ENCODE results near the gene DNAJC24. TPM values are rescaled to one million over a fixed set of nuclear protein-coding genes. Genes with fewer than 3 reads are reported as not detected.

DNAJC24 gene
- total RNA-seq, 1 experiment from 2014 or later: 17.9 TPM

DNA sequence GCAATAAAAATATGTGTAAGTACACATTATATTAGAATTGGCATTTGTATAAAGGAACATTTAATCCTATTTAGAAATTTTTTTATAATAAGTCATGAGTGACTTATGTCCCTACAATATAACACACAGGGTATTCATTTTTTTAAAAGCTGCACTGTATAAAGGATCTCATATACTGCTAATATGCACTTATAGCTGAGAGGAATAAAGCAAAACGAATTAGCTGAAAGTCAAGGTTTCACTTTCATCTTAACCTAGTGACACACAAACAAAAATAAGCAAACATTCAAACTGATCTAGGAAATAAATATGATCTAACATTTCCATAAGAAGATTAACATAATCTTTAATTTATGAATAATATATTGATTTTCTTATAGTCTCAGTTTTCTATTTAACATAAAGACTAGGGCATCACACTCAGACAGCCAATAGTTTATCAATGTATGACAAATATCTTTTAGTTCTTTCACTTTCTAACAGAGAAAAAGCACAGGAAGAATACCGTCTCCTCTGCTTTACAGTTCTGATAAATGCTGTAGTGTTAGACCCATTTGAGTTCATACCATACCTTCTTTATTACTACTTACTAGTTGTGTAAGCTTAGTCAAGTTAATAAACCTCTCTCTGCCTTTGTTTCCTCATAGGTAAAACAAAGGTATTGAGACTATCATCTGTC lies 43.1 kb upstream of the DNAJC24 start:
- no peak for DNase-seq
- CTCF ChIA-PET: no interaction called here
- H3K27ac Mint-ChIP-seq (ENCODE audit: unreplicated experiment): no peak overlapping the region
- H3K4me1 Mint-ChIP-seq (ENCODE audit: low read depth, unreplicated experiment): peaks cover 8% of the 10 kb centered on the region
- BruUV-seq (replicated peaks): no TSS peak
- no peaks in the 10 kb centered on the region for H3K36me3 Mint-ChIP-seq (ENCODE audit: insufficient read depth, unreplicated experiment)
- H3K4me3 Mint-ChIP-seq (ENCODE audit: low read depth, unreplicated experiment): no peak overlapping the region
- H3K27me3 Mint-ChIP-seq (ENCODE audit: unreplicated experiment): peaks cover 1% of the 10 kb centered on the region
- intact Hi-C loops (cut with micrococcal nuclease; ENCODE audit: unreplicated experiment): no loop called here
- H3K9me3 Mint-ChIP-seq (ENCODE audit: low read depth, unreplicated experiment): no peaks in the 10 kb centered on the region
- no peak for TF ChIP-seq CTCF (IDR thresholded peaks at IDR 0.05; ENCODE audit: unreplicated experiment)

- BruUV-seq (replicated peaks): no TSS peak
- no peak for DNase-seq
Measured at GRCh38 chr11:31327417-31327816, 42.2 kb upstream of the DNAJC24 start.

GRCh38 chr11:31328697-31329096 lies 41.0 kb upstream of the DNAJC24 start:
- H3K4me3 Mint-ChIP-seq (ENCODE audit: low read depth, unreplicated experiment): no peak overlapping the region
- CTCF ChIA-PET: interaction anchor here (0.7 kb wide), 1 partner anchor 74 kb away, joined by 11 read pairs; no protein-coding TSS in a partner anchor
- peaks cover 17% of the 10 kb centered on the region for H3K27me3 Mint-ChIP-seq (ENCODE audit: unreplicated experiment)
- no peak for DNase-seq
- no TSS peak for BruUV-seq (replicated peaks)
- H3K36me3 Mint-ChIP-seq (ENCODE audit: insufficient read depth, unreplicated experiment): no peaks in the 10 kb centered on the region
- TF ChIP-seq CTCF (IDR thresholded peaks at IDR 0.05; ENCODE audit: unreplicated experiment): no peak
- intact Hi-C loops (cut with micrococcal nuclease; ENCODE audit: unreplicated experiment): no loop called here
- H3K4me1 Mint-ChIP-seq (ENCODE audit: low read depth, unreplicated experiment): peaks cover 8% of the 10 kb centered on the region
- peaks cover 3% of the 10 kb centered on the region for H3K9me3 Mint-ChIP-seq (ENCODE audit: low read depth, unreplicated experiment)
- no peak overlapping the region for H3K27ac Mint-ChIP-seq (ENCODE audit: unreplicated experiment)

More at GRCh38 chr11:31327417-31327816, 42.2 kb upstream of the DNAJC24 start:
- Mint-ChIP-seq H3K27me3 (ENCODE audit: unreplicated experiment) (peaks cover 9% of the 10 kb centered on the region), H3K27ac (ENCODE audit: unreplicated experiment) (no peak overlapping the region), H3K4me1 (ENCODE audit: low read depth, unreplicated experiment) (peaks cover 8% of the 10 kb centered on the region), H3K9me3 (ENCODE audit: low read depth, unreplicated experiment) (peaks cover 3% of the 10 kb centered on the region), H3K36me3 (ENCODE audit: insufficient read depth, unreplicated experiment) (no peaks in the 10 kb centered on the region), H3K4me3 (ENCODE audit: low read depth, unreplicated experiment) (no peak overlapping the region)
- CTCF ChIA-PET: no interaction called here
- intact Hi-C loops (cut with micrococcal nuclease; ENCODE audit: unreplicated experiment): no loop called here
- TF ChIP-seq CTCF (IDR thresholded peaks at IDR 0.05; ENCODE audit: unreplicated experiment): no peak

- CTCF ChIA-PET: no interaction called here
- no peak for DNase-seq
- H3K36me3 Mint-ChIP-seq (ENCODE audit: insufficient read depth, unreplicated experiment): no peaks in the 10 kb centered on the region
- H3K9me3 Mint-ChIP-seq (ENCODE audit: low read depth, unreplicated experiment): peaks cover 3% of the 10 kb centered on the region
- intact Hi-C loops (cut with micrococcal nuclease; ENCODE audit: unreplicated experiment): no loop called here
- BruUV-seq (replicated peaks): no TSS peak
- H3K4me3 Mint-ChIP-seq (ENCODE audit: low read depth, unreplicated experiment): no peak overlapping the region
- peaks cover 13% of the 10 kb centered on the region for H3K27me3 Mint-ChIP-seq (ENCODE audit: unreplicated experiment)
- no peak for TF ChIP-seq CTCF (IDR thresholded peaks at IDR 0.05; ENCODE audit: unreplicated experiment)
- no peak overlapping the region for H3K27ac Mint-ChIP-seq (ENCODE audit: unreplicated experiment)
- H3K4me1 Mint-ChIP-seq (ENCODE audit: low read depth, unreplicated experiment): no peaks in the 10 kb centered on the region
Measured at GRCh38 chr11:31337806-31338205, 31.9 kb upstream of the DNAJC24 start.
